HG03103 (cell line): Measurements from ENCODE around the gene MRPL43.
"Not testable (repeated sequence)": the region's sequence is repeated elsewhere in the genome, so short reads cannot be mapped to it uniquely, and the experiment has no call there.

ENCODE experiments used
- ATAC-seq: cut with Tn5 transposase; IDR thresholded peaks from one replicate; pipeline ENCODE4 v1.9.1; 2021; ENCODE audit warnings: low read depth; ENCODE audit not compliant: unreplicated experiment

MRPL43 gene

DNA sequence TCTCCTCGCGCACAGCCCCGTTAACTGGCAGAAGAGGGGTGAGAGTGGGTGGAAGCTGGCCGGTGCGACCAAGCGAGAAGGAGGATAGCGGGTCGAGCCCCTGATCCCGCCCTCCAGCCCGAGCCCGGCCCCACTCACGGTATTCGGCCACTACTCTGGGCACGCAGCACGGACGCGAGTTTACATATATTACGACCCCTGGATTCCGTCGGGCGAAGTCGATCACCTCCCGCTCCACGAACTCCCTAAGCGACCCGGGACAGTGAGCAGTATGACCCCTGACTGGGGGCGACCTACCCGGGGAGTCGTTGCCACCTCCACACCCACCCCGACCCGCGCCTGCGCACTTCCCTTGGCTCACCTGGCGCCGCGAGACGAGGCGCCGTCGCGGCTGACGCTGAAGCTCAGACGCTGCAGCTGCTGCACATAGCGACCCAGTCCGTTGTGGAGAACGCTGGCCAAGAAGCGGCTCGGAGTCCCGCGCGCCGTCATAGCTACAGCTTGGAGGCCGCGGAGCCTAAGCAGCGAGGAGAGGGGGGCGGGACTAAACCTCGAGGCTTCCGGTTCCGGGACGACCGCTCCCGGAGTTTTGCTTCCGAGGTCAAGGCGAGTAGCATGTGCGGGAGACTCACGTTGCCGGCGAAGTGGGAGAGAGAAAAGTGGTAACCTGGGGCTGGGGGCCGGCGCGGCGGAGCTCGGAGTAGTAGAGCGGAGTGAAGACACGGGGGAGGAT, at the start of gene MRPL43, which contains the start of gene TWNK:
Gene MRPL43 (minus strand): TSS at position 546 of the 733 bp plus-strand sequence. CDS start 54 bp downstream, at position 492.
Gene TWNK (plus strand): TSS at position 592 of the 733 bp plus-strand sequence. CDS start 668 bp downstream, outside the sequence.
- peak; percentile 84 for ATAC-seq

DNA sequence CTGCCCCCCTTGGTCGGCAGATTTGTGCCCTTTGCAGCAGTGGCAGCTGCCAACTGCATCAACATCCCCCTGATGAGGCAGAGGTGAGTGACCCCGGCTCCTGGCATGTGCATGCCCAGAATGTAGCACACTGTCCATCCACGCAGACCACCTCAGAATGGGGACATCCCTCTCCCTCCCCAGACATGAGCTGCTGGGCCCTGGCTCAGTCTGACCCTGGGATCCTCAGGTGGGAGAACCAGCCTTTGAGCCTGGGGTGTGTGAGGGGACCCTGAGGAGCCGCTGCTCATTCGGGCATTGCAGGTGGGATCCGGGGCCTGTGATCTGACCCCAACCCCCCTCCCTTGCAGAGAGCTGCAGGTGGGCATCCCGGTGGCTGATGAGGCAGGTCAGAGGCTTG, 49.4 kb upstream of the MRPL43 start:
- ATAC-seq, result no peak

DNA sequence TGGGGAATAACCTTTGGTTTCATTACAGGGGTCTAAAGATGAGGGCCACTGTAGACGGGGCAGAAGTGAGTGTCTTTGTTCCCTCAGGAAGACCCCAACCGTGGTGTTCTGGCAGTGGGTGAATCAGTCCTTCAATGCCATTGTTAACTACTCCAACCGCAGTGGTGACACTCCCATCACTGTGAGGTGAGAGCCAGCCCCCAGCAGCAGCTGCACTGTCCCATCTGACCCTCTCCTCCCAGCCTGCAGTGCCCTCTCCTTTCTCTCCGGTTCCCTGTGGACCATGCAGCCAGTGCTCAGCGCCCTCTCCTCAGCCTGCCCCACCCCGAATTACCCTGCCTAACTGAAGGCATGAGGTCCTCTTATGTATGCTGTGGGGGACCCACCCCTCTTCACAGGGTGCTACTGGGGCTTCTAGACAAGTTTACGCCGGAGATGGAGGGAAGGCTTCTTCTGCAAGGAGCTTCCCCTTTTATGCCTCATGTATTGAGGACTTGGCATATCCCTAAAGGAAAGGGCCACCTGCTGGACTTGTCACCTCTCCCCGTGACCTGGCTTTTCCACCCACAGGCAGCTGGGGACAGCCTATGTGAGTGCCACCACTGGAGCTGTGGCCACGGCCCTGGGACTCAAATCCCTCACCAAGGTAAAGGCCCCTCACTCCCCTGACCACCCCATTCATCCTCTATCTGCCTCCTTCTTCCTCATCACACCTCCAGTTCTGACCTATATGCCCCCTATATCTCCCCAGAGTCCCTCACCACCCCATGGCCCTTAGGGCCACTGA, 48.8 kb upstream of the MRPL43 start:
- no peak for ATAC-seq

DNA sequence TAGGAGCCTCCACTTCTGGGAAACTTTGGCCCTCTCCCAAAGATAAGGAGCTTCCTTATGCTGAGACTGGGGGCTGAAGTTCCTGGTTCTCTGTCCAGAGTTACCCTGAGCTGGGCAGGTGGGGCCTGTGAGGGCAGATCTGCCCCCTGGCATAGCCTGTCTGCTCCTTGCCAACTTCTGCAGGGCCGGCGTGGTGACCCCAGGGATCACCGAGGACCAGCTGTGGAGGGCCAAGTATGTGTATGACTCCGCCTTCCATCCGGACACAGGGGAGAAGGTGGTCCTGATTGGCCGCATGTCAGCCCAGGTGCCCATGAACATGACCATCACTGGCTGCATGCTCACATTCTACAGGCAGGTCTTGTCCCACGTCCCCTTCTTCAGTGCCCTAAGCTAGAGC, 48.0 kb upstream of the MRPL43 start:
- ATAC-seq, result no peak

DNA sequence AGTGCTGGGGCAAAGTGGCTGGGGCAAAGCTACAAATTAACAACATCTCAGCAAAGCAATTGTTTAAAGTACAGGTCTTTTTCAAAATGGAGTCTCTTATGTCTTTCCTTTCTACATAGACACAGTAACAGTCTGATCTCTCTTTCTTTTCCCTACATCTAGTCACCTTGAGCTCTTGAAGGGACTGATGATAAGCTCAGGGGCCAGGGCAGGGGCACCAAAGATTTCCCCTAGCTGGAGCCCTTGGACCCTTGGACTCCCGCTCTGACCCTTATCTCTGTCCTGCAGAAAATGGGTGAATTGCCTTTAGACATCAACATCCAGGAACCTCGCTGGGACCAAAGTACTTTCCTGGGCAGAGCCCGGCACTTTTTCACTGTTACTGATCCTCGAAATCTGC, 47.1 kb upstream of the MRPL43 start:
- not testable (repeated sequence) for ATAC-seq

DNA sequence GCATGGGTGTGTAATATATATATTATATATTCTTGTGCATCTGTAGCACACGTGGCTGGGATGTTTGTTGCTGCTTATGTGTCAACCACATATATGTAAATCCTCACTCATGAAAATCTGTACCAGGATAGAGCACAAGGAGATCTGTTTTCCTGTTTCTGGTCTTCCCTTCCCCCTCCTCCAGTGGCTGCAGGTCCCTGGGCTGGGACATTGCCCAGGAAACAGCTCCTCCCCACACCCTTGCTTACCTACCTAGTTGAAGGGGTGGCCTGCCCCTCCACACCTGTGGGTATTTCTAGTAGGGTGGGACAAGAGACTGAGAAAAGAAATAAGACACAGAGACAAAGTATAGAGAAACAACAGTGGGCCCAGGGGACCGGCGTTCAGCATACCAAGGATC, 46.0 kb upstream of the MRPL43 start:
- ATAC-seq, result no peak

DNA sequence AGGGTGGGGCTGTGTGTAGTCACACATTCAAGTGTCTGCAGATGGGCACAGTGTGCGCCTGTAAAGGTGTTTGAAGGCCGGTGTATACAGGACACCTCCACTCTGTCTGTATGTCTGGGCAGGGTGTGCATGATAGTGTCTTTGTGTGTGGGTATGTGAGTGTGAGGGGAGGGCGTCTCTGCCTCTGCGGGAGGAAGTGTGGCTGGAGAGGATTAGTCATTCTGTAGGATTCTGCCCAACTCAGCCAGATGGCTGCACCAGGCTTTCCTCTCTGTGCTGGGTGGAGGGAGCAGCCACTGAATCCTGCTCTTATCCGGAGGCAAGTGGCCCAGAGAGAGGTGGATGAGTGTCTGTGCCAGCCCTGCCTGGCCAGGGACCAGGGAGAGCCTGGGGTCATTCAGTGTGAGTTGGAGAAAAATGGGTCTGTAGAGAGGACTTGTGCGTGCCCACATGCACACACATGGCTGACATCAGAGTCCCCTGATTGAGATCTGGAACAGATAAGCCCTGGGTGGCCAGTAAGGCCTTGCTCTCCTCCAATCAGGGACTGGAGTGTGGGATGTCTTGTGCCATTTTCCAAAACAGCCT, 45.4 kb upstream of the MRPL43 start:
- no peak for ATAC-seq

DNA sequence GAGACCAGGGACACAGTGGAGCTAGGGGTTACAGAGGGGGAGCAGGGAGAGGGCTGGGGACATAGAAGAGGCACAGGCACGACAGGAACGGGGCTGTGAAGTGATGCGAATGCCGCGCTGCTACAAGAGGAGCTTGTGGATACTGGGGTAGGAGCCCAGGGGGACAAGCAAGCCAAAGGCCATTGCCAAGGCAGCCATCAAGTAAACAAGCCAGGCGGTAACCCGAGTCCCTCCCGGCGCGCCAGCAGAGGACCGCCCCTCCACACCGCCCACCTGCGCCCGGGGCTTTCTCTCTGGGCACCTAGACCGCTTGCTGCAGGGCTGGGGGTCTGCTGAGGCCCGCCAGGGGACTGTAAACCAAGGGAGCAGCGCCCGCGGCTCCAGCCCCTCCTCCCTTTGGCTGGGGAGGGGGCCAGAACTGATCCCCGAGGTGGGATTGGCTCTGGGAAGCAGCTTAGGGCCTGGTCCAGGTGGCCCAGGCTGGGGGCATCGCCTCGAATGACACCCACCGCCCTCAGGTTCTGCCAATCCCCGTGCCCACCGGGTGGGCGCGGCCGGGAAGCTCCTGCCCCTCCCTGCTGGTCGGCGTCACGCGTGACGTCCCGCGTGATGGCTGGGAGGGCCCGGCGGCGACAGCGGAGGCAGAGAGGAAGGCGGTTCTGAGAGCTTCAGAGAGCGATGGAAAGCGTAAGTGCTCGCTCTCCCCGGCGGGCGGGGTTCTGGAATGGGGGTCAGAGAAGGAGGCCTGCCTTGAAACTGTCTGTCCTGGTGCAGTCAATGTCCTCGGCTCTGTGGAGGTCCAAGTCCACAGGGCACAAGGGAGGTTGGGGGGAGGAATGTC, 44.7 kb upstream of the MRPL43 start:
- ATAC-seq, result no peak

DNA sequence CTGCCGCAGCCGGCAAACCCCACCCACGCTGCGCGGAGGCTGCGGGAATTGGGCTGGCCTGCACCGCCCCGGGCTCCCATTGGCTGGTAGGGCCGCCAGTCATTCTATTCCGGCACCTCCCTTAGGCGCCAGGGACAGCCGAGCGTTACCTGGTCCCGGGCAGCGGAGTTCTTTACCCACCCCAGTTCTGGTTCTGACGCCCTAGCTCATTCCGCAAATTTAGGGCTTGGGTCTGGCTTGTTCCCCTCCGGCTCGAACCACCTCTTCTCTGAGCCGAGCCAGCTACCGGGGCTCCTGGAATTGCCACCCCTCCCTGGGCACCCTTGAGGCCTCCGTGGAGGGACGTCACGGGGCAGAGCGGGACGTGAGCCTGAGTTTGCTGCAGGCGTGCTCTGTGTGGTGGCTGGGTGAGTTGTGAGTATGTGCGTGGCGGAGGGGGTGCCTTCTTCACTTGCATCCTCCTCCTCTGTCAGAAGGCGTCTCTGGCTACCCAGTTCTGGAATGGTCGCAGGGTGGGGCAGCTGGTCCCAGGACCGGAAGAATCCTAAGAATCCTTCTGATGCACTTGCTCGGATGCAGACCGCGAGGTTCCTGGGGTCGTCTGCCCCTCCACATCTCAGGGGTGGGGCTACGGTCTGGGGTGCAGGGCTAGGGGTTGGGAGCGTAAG, 44.0 kb upstream of the MRPL43 start, which contains the start of the genes PDZD7 and SFXN3:
Gene PDZD7 (minus strand): TSS at position 2 of the 668 bp plus-strand sequence. CDS start 910 bp downstream, outside the sequence.
Gene SFXN3 (plus strand): TSS at position 107 of the 668 bp plus-strand sequence. CDS start 3,461 bp downstream, outside the sequence.
- peak; percentile 88 for ATAC-seq

DNA sequence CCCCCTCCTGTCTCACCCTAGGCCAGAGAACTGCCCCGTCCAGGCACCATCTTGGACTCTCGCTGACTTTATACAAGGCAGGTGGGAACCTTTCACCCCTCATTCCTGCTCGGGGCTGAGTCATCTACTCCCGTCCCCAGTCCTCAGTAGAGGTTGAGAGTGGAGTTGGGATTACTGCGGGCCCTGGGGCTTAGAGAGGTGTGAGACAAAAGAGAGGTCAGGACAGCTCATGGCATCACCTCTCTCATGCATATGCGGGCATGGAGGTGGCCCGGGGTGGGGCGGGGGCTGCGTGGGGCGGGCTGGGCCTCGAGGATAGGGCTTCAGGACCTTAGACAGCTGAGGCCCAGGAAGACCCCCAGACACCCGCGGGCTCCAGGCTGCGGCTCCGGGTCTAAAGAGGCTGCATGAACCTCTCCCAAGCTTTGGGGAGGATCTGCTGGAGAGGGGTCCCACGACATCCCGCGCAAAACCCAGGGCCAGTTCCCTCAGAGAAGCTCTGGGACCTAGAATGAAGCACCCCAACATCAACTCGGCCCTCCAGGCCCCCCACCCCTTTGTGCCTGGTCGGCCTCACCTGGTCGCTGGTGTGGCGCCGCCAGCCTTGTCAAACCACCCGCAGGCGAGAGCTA, 43.3 kb upstream of the MRPL43 start:
- ATAC-seq, result no peak

DNA sequence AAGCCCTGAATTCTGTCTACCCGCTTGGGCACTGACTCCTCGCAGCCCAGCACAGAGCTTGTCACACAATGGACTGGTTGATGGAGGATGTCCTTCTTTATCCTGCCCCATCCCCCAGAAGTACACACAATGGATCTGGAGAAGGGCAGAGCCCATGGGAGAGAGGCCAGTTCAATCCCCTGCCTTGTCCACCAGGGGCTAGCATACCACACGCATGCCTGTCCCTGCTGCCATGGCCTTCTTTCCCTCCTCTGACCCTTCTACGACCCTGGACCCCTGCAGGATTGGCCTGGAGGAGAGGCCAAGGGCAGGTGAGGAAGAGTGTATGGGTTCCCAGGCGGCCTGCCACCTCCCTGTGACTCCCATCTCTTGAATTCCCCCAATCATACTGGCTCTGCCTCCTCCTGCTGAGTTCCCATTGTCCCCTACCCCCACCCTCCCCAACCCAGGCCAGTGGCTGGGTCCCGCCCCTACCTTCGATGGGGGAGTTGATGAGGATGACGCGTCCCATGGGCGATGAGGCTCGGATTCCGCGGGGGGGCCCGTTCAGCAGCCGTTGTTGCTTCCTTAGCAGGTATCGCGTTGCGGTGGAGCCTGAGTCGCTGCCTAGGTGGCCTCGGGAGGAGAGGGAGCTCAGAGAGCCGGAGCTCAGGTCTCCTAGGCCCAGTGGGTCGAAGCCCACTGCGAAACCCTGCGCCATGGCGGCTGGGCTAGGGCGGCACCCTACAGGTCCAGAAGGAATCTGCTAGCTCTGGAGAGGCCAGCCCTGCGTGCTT, 42.4 kb upstream of the MRPL43 start:
- no peak for ATAC-seq

DNA sequence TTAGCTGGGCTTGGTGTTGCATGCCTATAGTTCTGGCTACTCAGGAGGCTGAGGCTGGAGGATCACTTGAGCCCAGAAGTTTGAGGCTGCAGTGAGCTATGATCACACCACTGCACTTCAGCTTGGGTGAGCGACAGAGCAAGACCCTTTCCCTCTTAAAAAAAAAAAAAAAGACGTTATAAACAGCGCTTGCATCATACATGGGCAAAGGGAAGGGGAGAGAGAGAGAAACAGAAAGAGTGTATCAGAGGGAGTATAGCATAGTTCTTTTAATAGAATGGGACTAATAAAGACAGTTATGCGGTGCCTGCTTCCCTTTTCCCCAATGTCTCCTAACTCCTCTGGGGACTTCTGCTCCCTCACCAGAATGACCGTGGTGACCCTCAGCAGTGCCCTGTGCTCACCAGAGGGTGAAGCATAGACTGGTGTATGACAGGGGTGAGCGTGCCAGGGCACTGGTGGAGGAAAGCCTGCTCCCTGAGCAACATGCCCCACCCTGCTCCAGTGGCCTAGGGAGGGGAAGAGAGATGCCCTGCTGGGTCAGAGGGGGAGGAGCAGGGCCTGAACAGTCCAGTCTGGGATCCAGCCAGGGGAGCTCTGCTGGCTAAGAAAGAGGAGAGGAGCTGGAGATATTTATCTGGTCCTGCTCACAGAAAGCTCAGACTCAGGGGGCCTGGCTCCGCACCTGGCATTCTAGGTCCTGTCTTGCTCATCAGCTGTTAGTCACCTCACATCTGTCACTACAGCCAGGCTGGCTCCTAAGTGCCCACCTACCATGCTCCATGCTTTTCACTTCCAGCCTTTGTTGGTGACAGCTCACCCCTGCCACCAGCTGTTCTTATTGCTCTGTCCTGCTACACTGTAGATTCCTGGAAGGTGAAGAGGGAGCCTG, 41.4 kb upstream of the MRPL43 start:
- ATAC-seq, result no peak

DNA sequence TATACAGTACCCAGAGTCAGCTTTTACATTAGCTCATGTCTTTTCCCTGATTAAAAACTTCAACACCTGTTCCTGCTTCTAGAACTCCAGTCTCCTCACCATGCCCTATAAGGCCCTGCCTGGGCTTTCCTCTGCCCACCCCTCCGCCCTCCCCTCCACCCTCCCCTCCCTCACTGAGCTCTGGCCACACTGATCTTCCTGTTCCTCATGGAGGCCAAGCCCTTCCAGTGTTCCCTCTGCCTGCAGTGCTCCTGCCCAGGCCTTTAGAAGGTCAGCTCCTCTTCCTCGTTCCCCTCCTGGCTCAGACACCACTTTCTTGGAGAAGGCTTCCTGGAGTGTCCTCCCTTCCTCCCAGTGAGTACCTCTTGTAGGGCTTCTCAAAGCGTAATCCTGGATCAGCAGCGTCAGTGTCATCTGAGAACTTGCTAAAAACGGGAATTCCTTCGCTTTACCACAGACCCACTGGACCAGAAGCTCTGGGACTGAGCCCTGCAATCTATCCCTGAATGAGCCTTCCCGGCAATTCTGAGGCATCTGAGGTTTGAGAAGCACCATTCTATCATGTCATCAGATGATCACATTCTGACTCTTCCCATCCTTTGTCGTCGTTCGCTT, 39.9 kb upstream of the MRPL43 start:
- ATAC-seq, result no peak

DNA sequence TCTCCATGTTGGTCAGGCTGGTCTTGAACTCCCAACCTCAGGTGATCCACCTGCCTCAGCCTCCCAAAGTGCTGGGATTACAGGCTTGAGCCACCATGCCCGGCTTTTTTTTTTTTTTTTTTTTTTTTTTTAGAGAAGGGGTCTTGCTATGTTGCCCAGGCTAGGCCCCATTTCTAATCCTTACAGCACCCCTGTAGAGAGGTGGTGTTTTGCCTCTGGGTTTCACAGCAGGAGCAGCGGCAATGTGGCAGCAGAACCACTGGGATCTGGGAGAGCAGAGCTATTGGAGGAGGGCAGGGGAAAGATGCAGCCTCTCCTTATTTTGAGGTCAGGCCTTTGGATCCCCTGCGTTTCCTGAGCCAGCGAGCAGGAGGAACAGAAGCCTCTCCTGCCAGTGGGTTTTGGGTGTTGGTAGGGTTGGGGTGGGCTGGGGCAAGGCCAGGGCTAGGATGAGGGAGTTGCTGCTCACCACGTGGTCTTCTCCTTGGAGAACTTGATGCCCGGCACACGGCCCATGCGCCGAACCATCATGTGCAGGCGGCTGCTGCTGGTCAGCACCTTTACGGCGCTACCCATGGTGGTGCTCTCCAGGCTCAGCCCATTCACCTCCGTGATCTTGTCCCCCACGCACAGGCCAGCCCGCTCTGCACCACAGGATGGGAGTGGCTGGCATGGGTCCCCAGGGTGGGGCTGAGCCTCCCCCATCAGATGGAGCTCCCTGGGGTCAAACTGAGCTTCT, 35.8 kb upstream of the MRPL43 start:
- ATAC-seq, result no peak

DNA sequence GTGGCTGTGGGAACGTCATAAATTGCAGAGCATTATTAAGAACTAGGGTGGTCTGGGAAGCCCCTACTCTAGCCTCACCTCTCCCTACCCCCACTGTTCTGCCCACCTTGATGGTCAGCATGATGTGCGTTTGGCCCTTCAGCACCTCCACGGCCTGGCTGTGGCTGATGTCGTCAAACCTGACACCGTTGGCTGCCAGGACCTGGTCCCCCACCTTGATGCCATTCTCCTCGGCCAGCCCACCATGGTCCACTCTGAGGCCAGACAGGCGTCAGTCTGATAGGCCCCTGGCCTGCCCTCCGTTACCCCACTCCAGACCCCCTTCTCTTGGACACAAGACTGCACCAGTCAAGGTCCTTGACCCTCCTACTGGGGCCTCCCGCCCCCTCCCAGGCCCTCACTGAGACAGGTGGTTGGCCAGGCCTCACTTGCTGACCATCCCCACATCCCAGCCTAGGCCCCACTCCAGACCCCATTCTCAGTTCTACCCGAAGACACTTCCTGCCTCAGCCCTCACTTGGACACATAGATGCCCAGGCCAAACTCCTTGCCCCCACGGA, 34.5 kb upstream of the MRPL43 start:
- no peak for ATAC-seq

DNA sequence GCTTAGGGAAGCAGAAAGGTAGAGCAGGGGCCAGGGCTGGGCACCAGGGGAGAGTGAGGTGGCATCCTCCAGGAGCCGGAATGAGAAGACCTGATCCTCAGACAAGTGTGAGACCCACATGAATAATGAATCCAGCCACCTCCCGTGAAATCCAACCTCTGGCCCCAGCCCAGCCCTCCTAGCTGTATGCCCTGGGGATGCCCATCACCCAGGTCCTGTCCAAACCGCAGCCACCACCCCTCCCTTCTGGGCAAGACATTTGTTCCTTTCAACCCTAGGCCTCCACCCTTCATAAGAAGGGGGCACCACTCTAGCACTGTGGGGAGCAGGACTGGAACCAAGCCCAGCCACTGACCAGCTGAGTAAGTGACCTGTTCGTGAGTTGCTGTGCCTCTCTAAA, 33.9 kb upstream of the MRPL43 start:
- ATAC-seq, result no peak
